Esophagus squamous epithelium (tissue), 4 donors: ENCODE results near the gene NRXN3.

Experiments
- CTCF ChIP-seq, 6 experiments: fragments of 450-650 bp in 4 of 6; fragments of 200-600 bp in 2 of 6; sonication (generic) in 2 of 6; IDR thresholded peaks; one replicate each; pipeline ENCODE4 v1.5.1; 2016 to 2019; ENCODE audit warnings: antibody characterized with exemption in 6 of 6, mild to moderate bottlenecking in 4 of 6, moderate library complexity in 4 of 6
- POLR2A ChIP-seq, 4 donors: fragments of 450-650 bp; IDR thresholded peaks; one replicate each; pipeline ENCODE4 v1.6.1; 2017; ENCODE audit warnings: antibody characterized with exemption in 4 of 4, mild to moderate bottlenecking in 4 of 4, moderate library complexity in 3 of 4

DNA sequence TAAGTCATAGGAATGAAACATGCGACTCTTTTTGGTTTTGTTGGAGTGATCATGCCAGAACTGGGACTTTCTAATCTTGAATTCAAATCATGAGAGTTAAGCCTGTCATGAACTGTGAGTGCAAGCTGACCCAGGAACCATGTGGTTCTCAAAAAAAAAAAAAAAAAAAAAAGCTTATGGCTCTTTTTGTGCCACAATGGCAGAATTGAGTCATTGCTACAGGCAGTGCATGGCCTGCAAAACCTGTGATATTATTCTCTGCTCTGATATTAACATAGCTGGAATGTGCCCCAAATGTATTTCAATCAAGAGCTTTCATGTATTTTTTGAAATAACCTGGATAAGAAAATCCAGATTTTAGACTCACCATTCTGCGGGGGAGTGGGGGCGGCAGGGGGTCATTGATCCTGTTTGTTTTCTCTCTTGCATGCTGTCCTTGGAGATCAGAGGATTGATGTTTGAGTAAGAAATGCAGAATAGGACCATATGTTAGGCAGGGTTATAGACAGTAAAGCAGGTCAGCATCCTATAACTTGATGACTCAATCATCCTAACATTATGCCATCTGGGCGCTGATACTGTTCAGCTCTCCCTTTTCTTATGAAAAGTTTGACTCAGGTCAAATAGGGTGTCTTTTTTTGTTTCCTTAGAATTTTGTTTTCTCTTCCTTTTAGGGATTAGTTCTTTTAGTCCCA lies 1243.7 kb downstream of the NRXN3 start:
- TF ChIP-seq CTCF (IDR thresholded peaks at IDR 0.05) (no peak), POLR2A (IDR thresholded peaks at IDR 0.05) (no peak)
